Neural cell (in vitro differentiated cells): ENCODE measurements around the gene CROT. TPM values are rescaled to one million over a fixed set of nuclear protein-coding genes. Genes with fewer than 3 reads are reported as not detected.

Experiments used
- H2AFZ ChIP-seq: fragments of 200-600, 300-800 bp; sonication (generic), shearing (Covaris generic); 2 replicates; pipeline ENCODE4 v1.6.0; 2014; ENCODE audit warnings: low read depth, mild to moderate bottlenecking, antibody characterized with exemption, low read length, moderate library complexity
- H3F3A ChIP-seq: fragments of 200-600 bp; shearing (Covaris generic); 2 replicates; pipeline ENCODE4 v1.6.1; 2016; ENCODE audit warnings: mild to moderate bottlenecking, moderate library complexity, mixed read lengths, antibody characterized with exemption, low read length; ENCODE audit not compliant: insufficient read depth, poor library complexity, severe bottlenecking
- H3K27ac ChIP-seq: fragments of 200-600, 300-800 bp; sonication (generic), shearing (Covaris generic); 2 replicates; pipeline ENCODE4 v1.5.1; 2014; ENCODE audit warnings: mild to moderate bottlenecking, low read length, moderate library complexity
- H3K27me3 ChIP-seq: fragments of 300-800, 200-600 bp; sonication (generic), shearing (Covaris generic); 2 replicates; pipeline ENCODE4 v1.6.0; 2014; ENCODE audit warnings: mild to moderate bottlenecking, low read depth, low read length, moderate library complexity; ENCODE audit not compliant: insufficient read depth
- H3K36me3 ChIP-seq: fragments of 300-800, 200-600 bp; sonication (generic), shearing (Covaris generic); 2 replicates; pipeline ENCODE4 v1.5.1; 2014; ENCODE audit warnings: mild to moderate bottlenecking, antibody characterized with exemption, low read length, moderate library complexity; ENCODE audit not compliant: insufficient read depth
- H3K4me2 ChIP-seq: fragments of 300-800, 200-600 bp; sonication (generic), shearing (Covaris generic); 2 replicates; pipeline ENCODE4 v1.6.0; 2014; ENCODE audit warnings: mild to moderate bottlenecking, low read length
- H3K4me3 ChIP-seq: fragments of 300-800, 200-600 bp; sonication (generic), shearing (Covaris generic); 2 replicates; pipeline ENCODE4 v1.5.1; 2014; ENCODE audit warnings: mild to moderate bottlenecking, low read length, moderate library complexity
- H3K79me2 ChIP-seq: fragments of 200-600 bp; shearing (Covaris generic); replicated peaks from 2 replicates; pipeline ENCODE4 v1.6.0; 2014; ENCODE audit warnings: mild to moderate bottlenecking, low read length, moderate library complexity; ENCODE audit not compliant: insufficient read depth
- H3K9ac ChIP-seq: fragments of 300-800, 200-600 bp; sonication (generic), shearing (Covaris generic); 2 replicates; pipeline ENCODE4 v1.6.1; 2016; ENCODE audit warnings: mild to moderate bottlenecking, low read length, mixed read lengths
- H3K9me2 ChIP-seq: fragments of 200-600 bp; shearing (Covaris generic); 2 replicates; pipeline ENCODE4 v1.6.1; 2016; ENCODE audit warnings: mild to moderate bottlenecking, low read length, mixed read lengths; ENCODE audit not compliant: insufficient read depth
- H3K9me3 ChIP-seq: fragments of 200-600, 300-800 bp; sonication (generic), shearing (Covaris generic); 2 replicates; pipeline ENCODE4 v1.6.1; 2016; ENCODE audit warnings: mild to moderate bottlenecking, mixed run types, low read length, moderate library complexity, mixed read lengths
- H4K20me1 ChIP-seq: fragments of 200-600 bp; shearing (Covaris generic); 2 replicates; pipeline ENCODE4 v1.6.1; 2016; ENCODE audit warnings: mild to moderate bottlenecking, mixed run types; ENCODE audit not compliant: insufficient read depth
- EP300 ChIP-seq: fragments of 450-650 bp; conservative IDR thresholded peaks from 2 replicates; pipeline ENCODE4 v1.6.1; 2014; ENCODE audit warnings: antibody characterized with exemption, mild to moderate bottlenecking, moderate library complexity; ENCODE audit not compliant: poor library complexity, severe bottlenecking
- EZH2 ChIP-seq: fragments of 200-600, 300-800 bp; shearing (Covaris generic), sonication (generic); IDR thresholded peaks from 2 replicates; pipeline ENCODE4 v1.6.1; 2014; ENCODE audit warnings: antibody characterized with exemption, low read length, borderline replicate concordance, mild to moderate bottlenecking; ENCODE audit not compliant: insufficient read depth, poor library complexity, severe bottlenecking
- POLR2AphosphoS5 ChIP-seq: IDR thresholded peaks from 2 replicates; pipeline ENCODE4 v1.6.1; 2012
- RAD21 ChIP-seq: fragments of 450-650 bp; conservative IDR thresholded peaks from 2 replicates; pipeline ENCODE4 v1.6.1; 2014; ENCODE audit warnings: antibody characterized with exemption, mild to moderate bottlenecking, moderate library complexity
- REST ChIP-seq: IDR thresholded peaks from 2 replicates; pipeline ENCODE4 v1.6.1; 2012; ENCODE audit warnings: borderline replicate concordance
- SMC3 ChIP-seq: fragments of 450-650 bp; conservative IDR thresholded peaks from 2 replicates; pipeline ENCODE4 v1.6.1; 2014; ENCODE audit warnings: antibody characterized with exemption, mild to moderate bottlenecking, moderate library complexity; ENCODE audit not compliant: poor library complexity
- TAF1 ChIP-seq: IDR thresholded peaks from 2 replicates; pipeline ENCODE4 v1.6.1; 2012; ENCODE audit warnings: low read depth
- polyA plus RNA-seq: library from polyadenylated mRNA; depleted of rRNA; stranded (reverse); fragments of >200 nt; gene quantifications from 2 replicates; pipeline ENCODE4 v1.2.3, GENCODE V29; 2014
- TF ChIP-seq, protein P1 (sequence below): fragments of 450-650 bp; IDR thresholded peaks from 2 replicates; pipeline ENCODE4 v1.5.1; 2014; ENCODE audit warnings: antibody characterized with exemption, mild to moderate bottlenecking, moderate library complexity; ENCODE audit not compliant: poor library complexity, severe bottlenecking

The CROT gene
- polyA plus RNA-seq, 1 donor from 2014 or later: 20.6 TPM

- Histone ChIP-seq H3K27me3 (no peaks in the 10 kb centered on the region), H2AFZ (no peak overlapping the region), H4K20me1 (no peaks in the 10 kb centered on the region), H3K4me3 (no peak overlapping the region), H3K9me2 (no peaks in the 10 kb centered on the region), H3F3A (no peaks in the 10 kb centered on the region), H3K36me3 (no peaks in the 10 kb centered on the region), H3K27ac (no peak overlapping the region), H3K4me2 (no peak overlapping the region), H3K9me3 (no peaks in the 10 kb centered on the region), H3K79me2 (no peaks in the 10 kb centered on the region), H3K9ac (no peak overlapping the region)
- TF ChIP-seq, protein P1, sequence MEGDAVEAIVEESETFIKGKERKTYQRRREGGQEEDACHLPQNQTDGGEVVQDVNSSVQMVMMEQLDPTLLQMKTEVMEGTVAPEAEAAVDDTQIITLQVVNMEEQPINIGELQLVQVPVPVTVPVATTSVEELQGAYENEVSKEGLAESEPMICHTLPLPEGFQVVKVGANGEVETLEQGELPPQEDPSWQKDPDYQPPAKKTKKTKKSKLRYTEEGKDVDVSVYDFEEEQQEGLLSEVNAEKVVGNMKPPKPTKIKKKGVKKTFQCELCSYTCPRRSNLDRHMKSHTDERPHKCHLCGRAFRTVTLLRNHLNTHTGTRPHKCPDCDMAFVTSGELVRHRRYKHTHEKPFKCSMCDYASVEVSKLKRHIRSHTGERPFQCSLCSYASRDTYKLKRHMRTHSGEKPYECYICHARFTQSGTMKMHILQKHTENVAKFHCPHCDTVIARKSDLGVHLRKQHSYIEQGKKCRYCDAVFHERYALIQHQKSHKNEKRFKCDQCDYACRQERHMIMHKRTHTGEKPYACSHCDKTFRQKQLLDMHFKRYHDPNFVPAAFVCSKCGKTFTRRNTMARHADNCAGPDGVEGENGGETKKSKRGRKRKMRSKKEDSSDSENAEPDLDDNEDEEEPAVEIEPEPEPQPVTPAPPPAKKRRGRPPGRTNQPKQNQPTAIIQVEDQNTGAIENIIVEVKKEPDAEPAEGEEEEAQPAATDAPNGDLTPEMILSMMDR: no peak
Observed at GRCh38 chr7:87435546-87435945, 90.1 kb downstream of the CROT start.

- TF ChIP-seq SMC3 (no peak), RAD21 (no peak), REST (no peak), EP300 (no peak), TAF1 (no peak), POLR2AphosphoS5 (no peak), EZH2 (no peak)
- TF ChIP-seq, protein P1: no peak
- Histone ChIP-seq H3K4me3 (no peak overlapping the region), H3K27me3 (no peaks in the 10 kb centered on the region), H3K79me2 (no peaks in the 10 kb centered on the region), H3K27ac (no peak overlapping the region), H2AFZ (no peak overlapping the region), H3K9ac (no peak overlapping the region), H3K9me3 (no peaks in the 10 kb centered on the region), H3F3A (no peaks in the 10 kb centered on the region), H3K36me3 (no peaks in the 10 kb centered on the region), H3K9me2 (no peaks in the 10 kb centered on the region), H4K20me1 (no peaks in the 10 kb centered on the region), H3K4me2 (no peak overlapping the region)
Observed at GRCh38 chr7:87445897-87446296, 100.4 kb downstream of the CROT start.
